AG04450 (cell line): ENCODE data around the gene PRKN. TPM values are rescaled to one million over a fixed set of nuclear protein-coding genes. Genes with fewer than 3 reads are reported as not detected.

Source experiments
- CTCF ChIA-PET: fragments of 300-600, 350-600 bp; formaldehyde crosslinking; extraction: SDS; loops from one replicate; lab custom pipeline; 2022; ENCODE audit warnings: antibody characterized with exemption, inconsistent platforms; lab: Charles Lee
- POLR2A ChIA-PET: fragments of 350-600 bp; formaldehyde crosslinking; extraction: SDS; loops from one replicate; lab custom pipeline; 2021; ENCODE audit warnings: antibody characterized with exemption, inconsistent platforms; lab: Yijun Ruan, JAX
- DNase-seq: peaks from one replicate; pipeline ENCODE4 v3.0.0-alpha.2; 2011; ENCODE audit warnings: low read depth, low spot score
- H3K27ac ChIP-seq: one replicate; pipeline ENCODE4 v1.5.1; 2012; ENCODE audit warnings: low read depth, low read length, control low read depth
- H3K27me3 ChIP-seq: one replicate; pipeline ENCODE4 v1.6.0; 2012; ENCODE audit warnings: low read length; ENCODE audit not compliant: control insufficient read depth, insufficient read depth
- H3K4me3 ChIP-seq: 2 replicates; pipeline ENCODE4 v1.5.1; 2011; ENCODE audit warnings: mild to moderate bottlenecking, low read depth, low read length, control low read depth
- H3K9me3 ChIP-seq: 2 replicates; pipeline ENCODE4 v1.5.1; 2012; ENCODE audit warnings: low read length; ENCODE audit not compliant: control insufficient read depth, insufficient read depth
- polyA plus RNA-seq: library from polyadenylated mRNA; depleted of rRNA; stranded (reverse); fragments of >200 nt; gene quantifications from 2 replicates; pipeline ENCODE4 v1.2.3, GENCODE V29; 2011
- TF ChIP-seq, protein P1 (sequence below): IDR thresholded peaks from 2 replicates; pipeline ENCODE4 v1.5.1; 2011; ENCODE audit warnings: low read depth, low read length, control low read depth, inconsistent platforms

Gene PRKN
- polyA plus RNA-seq, 1 experiment = not detected

DNA sequence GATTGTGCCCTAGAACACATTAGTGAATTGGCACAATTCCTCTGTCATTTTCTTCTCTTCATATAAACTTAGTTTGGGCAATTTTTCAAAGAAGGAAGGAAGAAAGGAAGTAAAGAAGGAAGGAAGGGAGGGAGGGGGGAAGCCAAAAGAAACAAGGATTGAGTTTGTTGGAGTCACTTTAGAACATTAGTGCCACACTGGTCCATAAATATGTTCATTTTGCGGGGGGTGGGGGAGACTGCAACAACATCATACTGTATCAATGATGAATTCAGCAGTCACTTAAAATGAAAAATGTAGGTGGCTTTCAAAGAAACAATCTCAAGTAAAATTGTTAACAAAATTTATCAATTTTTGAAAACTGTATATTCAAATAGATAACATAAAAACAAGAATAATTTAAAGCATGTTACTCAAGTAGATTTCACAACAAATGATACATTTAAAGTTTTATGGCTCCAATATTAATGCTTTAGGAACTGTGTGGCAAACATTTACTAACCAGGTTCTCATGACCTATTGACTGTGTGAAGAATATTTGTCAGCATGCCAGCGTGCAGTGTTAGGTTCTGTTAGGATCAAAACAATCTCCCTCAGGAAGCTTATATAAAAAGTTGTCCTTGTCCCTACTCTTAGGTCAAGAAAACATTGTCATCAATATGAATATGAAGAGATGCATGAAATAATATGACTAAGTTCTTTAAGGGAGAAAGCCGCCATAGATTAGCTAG, 1245.6 kb downstream of the PRKN start:
- POLR2A ChIA-PET = no interaction called here
- no peak for DNase-seq
- Histone ChIP-seq H3K27ac (no peak overlapping the region), H3K27me3 (no peaks in the 10 kb centered on the region), H3K9me3 (no peaks in the 10 kb centered on the region), H3K4me3 (no peak overlapping the region)
- TF ChIP-seq, protein P1, sequence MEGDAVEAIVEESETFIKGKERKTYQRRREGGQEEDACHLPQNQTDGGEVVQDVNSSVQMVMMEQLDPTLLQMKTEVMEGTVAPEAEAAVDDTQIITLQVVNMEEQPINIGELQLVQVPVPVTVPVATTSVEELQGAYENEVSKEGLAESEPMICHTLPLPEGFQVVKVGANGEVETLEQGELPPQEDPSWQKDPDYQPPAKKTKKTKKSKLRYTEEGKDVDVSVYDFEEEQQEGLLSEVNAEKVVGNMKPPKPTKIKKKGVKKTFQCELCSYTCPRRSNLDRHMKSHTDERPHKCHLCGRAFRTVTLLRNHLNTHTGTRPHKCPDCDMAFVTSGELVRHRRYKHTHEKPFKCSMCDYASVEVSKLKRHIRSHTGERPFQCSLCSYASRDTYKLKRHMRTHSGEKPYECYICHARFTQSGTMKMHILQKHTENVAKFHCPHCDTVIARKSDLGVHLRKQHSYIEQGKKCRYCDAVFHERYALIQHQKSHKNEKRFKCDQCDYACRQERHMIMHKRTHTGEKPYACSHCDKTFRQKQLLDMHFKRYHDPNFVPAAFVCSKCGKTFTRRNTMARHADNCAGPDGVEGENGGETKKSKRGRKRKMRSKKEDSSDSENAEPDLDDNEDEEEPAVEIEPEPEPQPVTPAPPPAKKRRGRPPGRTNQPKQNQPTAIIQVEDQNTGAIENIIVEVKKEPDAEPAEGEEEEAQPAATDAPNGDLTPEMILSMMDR = no peak
- CTCF ChIA-PET = no interaction called here

DNA sequence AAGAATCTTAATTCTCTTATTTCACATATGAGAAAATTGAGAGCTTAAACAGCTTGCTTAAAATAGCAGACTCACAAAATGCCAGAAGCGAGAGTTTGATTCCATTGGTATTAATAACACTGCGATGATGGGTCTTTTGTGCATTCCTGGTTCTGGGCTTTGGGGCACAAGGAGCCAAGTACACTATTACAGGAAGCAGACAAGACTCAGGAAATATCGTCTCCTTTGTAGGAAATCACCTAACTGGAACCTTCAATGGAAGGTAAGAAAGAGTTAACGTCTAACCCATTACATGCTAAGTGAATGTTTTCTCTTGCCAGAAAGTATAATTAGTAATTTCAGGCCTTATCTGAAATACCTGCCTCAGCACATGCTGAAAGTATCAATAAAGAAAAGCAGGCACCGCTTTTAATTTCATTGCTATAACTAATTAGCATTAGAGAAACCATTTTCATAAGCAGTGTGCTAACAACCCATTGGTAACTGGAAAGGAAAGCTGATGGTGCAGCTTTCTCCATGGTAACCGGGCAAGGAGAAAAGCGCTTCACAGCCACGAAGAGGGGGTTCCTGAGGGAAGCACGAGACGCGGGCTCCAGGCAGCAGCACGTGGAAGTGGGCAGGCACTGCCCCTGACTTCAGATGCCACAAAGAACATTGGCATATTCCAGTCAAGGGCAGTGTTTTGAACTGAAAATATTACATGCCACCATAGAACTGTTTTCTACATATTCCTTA, 1247.0 kb downstream of the PRKN start:
- no peaks in the 10 kb centered on the region for H3K27me3 ChIP-seq
- CTCF ChIA-PET = no interaction called here
- POLR2A ChIA-PET = no interaction called here
- H3K27ac ChIP-seq = no peak overlapping the region
- DNase-seq = no peak
- TF ChIP-seq, protein P1 = no peak
- no peaks in the 10 kb centered on the region for H3K9me3 ChIP-seq
- H3K4me3 ChIP-seq = no peak overlapping the region

DNA sequence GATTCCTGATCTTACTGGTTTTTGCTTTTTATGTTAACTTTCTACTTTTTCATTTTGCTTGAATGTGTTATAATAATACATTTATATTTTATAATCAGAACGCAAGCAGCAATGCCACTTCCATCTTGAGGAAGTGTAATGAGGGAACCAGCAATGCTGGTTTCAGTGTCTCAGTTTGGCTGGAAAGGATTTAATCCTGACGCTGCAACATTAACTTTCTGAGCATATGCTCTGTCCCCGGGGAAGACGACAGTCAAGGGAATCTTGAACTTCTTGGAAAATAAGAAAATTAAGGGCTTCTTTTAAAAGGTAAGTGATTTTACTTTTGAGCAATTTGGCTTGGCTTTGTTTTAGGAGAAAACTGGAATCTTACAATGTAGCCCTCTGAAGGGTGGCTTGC, 1248.2 kb downstream of the PRKN start:
- H3K9me3 ChIP-seq = no peaks in the 10 kb centered on the region
- H3K27me3 ChIP-seq = no peaks in the 10 kb centered on the region
- no peak overlapping the region for H3K4me3 ChIP-seq
- ChIA-PET CTCF (no interaction called here), POLR2A (no interaction called here)
- DNase-seq = no peak
- H3K27ac ChIP-seq = no peak overlapping the region
- TF ChIP-seq, protein P1 = no peak

DNA sequence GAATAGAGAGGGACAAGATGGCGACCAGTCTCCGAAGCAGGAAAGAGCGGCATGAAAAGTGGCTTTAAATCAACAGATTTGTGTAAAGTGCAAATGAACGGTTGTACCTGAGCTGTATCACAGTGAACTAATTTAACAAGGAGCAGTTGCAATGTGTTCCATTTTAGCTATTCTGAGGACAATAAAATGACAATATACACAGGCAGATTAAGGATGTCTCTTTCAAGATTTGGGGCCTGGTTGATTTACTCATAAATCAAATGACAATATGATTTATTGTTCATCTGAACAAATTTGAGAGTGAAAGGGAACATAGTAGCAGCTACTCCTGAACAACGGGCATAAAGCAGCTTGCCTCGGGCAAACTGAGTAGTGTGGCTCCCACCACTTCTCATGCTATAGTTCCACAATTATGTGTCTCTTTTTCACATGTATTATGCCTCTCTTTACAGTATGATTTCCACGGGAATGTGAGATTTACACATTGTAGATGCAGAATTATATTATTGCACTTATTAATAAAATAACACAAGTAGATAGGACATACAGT, 1249.6 kb downstream of the PRKN start:
- CTCF ChIA-PET = no interaction called here
- H3K27me3 ChIP-seq = no peaks in the 10 kb centered on the region
- POLR2A ChIA-PET = no interaction called here
- H3K4me3 ChIP-seq = no peak overlapping the region
- H3K27ac ChIP-seq = no peak overlapping the region
- H3K9me3 ChIP-seq = no peaks in the 10 kb centered on the region
- no peak for DNase-seq
- TF ChIP-seq, protein P1 = no peak

DNA sequence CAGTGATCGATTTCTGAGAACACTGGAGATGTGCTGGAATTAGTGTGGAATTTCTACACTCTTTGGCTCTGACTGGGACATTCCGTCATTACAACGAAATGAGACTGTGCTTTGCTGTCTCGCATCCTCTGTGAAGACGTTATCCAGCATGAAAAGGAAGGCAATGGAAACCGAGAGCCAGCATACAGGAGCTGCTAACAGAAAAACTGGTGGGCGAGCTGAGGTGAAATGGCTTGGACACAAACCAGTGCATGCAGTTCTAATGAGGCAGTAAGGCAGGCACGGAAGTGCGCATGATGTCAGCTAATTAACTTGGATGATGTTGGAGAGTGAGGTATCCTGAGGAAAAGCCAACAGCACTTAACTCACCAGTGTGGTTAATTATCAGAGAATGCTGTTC, 1250.9 kb downstream of the PRKN start:
- TF ChIP-seq, protein P1 = no peak
- Histone ChIP-seq H3K4me3 (no peak overlapping the region), H3K9me3 (no peaks in the 10 kb centered on the region), H3K27ac (no peak overlapping the region), H3K27me3 (peaks cover 3% of the 10 kb centered on the region)
- ChIA-PET POLR2A (no interaction called here), CTCF (no interaction called here)
- DNase-seq = no peak
